Mucosa of gallbladder (tissue), 1 donor: ENCODE measurements around the gene MEF2A. TPM values are rescaled to one million over a fixed set of nuclear protein-coding genes. Genes with fewer than 3 reads are reported as not detected.
"Not testable (repeated sequence)": the region's sequence is repeated elsewhere in the genome, so short reads cannot be mapped to it uniquely, and the experiment has no call there.

Experiments used
- DNase-seq: peaks from one replicate; pipeline ENCODE4 v3.0.0-alpha.2; 2020; ENCODE audit warnings: low spot score
- total RNA-seq: library from RNA; stranded (reverse); gene quantifications from one replicate; pipeline ENCODE4 v1.2.1, GENCODE V29; 2021
- donor health status: DM: no; HTN: no; CAD: no.

The MEF2A gene
- total RNA-seq, 1 donor from 2014 or later: 50.6 TPM

GRCh38 chr15:99729327-99729726, 163.5 kb downstream of the MEF2A start:
- no peak for DNase-seq

GRCh38 chr15:99729920-99730319, 164.1 kb downstream of the MEF2A start:
- DNase-seq: no peak

GRCh38 chr15:99731336-99732123, 165.7 kb downstream of the MEF2A start:
- DNase-seq: no peak

GRCh38 chr15:99732124-99732750, 166.5 kb downstream of the MEF2A start:
- no peak for DNase-seq

GRCh38 chr15:99732751-99733267, 167.0 kb downstream of the MEF2A start:
- DNase-seq: peak; percentile 29

GRCh38 chr15:99733268-99734039, 167.7 kb downstream of the MEF2A start, which contains the start of gene LYSMD4:
Gene LYSMD4, minus strand, starts transcription at chr15:99733437. Its CDS starts 1,438 bp downstream, at chr15:99731999.
- peak; percentile 98 for DNase-seq

- DNase-seq: not testable (repeated sequence)
Observed at GRCh38 chr15:99734040-99734291, 168.2 kb downstream of the MEF2A start.

GRCh38 chr15:99734575-99734974, 168.8 kb downstream of the MEF2A start:
- DNase-seq: no peak

GRCh38 chr15:99735868-99736267, 170.1 kb downstream of the MEF2A start:
- DNase-seq: no peak

- DNase-seq: no peak
Observed at GRCh38 chr15:99736702-99737101, 170.9 kb downstream of the MEF2A start.

- no peak for DNase-seq
Observed at GRCh38 chr15:99738021-99738847, 172.4 kb downstream of the MEF2A start.

GRCh38 chr15:99741835-99742234, 176.1 kb downstream of the MEF2A start:
- DNase-seq: no peak

- DNase-seq: no peak
Observed at GRCh38 chr15:99744142-99744541, 178.4 kb downstream of the MEF2A start.

- no peak for DNase-seq
Observed at GRCh38 chr15:99745370-99746086, 179.7 kb downstream of the MEF2A start.

GRCh38 chr15:99749386-99749785, 183.6 kb downstream of the MEF2A start:
- DNase-seq: peak; percentile 18

- DNase-seq: not testable (repeated sequence)
Observed at GRCh38 chr15:99750326-99750725, 184.5 kb downstream of the MEF2A start.

- no peak for DNase-seq
Observed at GRCh38 chr15:99752556-99752955, 186.8 kb downstream of the MEF2A start.

GRCh38 chr15:99753066-99753465, 187.3 kb downstream of the MEF2A start:
- DNase-seq: no peak

GRCh38 chr15:99755692-99756409, 190.1 kb downstream of the MEF2A start:
- DNase-seq: peak; percentile 40

GRCh38 chr15:99762288-99762687, 196.5 kb downstream of the MEF2A start:
- DNase-seq: no peak
